ENCODE data around the gene NOVA2.
"Not testable (repeated sequence)": the region's sequence is repeated elsewhere in the genome, so short reads cannot be mapped to it uniquely, and the experiment has no call there.

The NOVA2 gene

GRCh38 chr19:45919678-45920077, 54.0 kb downstream of the NOVA2 start:
- no peak for DNase-seq

DNA sequence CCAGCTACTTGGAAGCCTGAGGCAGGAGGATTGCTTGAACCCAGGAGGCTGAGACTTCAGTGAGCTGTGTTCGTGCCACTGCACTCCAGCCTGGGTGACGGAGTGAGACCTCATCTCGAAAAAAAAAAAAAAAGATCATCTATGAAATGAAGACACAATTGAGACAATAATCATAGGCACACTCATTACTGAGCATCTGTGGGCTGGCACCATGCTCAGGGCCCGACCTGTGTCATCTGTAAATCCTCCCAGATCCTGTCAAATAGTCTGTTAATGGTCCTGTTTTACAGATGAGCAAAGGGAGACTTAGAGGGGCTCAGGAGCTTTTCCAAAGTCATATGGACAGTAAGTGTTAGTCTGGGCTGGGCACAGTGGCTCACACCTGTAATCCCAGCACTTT, 54.9 kb downstream of the NOVA2 start:
- no peak for DNase-seq

GRCh38 chr19:45917421-45918091, 56.1 kb downstream of the NOVA2 start:
- DNase-seq: no peak

- no peak for DNase-seq
These were observed 59.5 kb downstream of the NOVA2 start, which contains the start of gene NANOS2 for GRCh38 chr19:45913874-45914830. TSS of gene NANOS2 (minus strand) at chr19:45914778. CDS start at chr19:45914693, 85 bp downstream.

DNA sequence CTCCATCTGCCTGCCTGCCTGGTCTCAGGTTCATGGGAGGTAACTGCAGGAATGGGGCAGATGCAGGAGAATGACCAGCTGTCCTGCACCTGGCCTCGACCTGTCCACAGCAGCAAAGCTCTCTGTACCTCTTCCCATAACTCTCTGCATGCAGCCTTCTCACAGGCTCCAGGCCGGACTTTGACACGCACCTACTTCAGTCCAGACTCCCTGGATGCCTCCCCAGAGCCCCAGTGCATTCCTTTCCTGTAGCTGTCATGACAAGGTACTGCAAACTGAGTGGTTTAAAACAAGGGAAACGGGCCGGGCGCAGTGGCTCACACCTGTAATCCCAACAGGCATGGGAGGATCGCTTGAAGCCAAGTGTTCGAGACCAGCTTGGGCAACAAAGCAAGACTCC, 62.4 kb downstream of the NOVA2 start:
- DNase-seq: no peak

GRCh38 chr19:45908956-45909355, 64.7 kb downstream of the NOVA2 start:
- DNase-seq: no peak

- DNase-seq: no peak
These were observed 67.4 kb downstream of the NOVA2 start for GRCh38 chr19:45906221-45906620.

GRCh38 chr19:45905011-45905410, 68.7 kb downstream of the NOVA2 start:
- no peak for DNase-seq

GRCh38 chr19:45902651-45903625, 70.7 kb downstream of the NOVA2 start:
- peak; percentile 99 for DNase-seq

DNA sequence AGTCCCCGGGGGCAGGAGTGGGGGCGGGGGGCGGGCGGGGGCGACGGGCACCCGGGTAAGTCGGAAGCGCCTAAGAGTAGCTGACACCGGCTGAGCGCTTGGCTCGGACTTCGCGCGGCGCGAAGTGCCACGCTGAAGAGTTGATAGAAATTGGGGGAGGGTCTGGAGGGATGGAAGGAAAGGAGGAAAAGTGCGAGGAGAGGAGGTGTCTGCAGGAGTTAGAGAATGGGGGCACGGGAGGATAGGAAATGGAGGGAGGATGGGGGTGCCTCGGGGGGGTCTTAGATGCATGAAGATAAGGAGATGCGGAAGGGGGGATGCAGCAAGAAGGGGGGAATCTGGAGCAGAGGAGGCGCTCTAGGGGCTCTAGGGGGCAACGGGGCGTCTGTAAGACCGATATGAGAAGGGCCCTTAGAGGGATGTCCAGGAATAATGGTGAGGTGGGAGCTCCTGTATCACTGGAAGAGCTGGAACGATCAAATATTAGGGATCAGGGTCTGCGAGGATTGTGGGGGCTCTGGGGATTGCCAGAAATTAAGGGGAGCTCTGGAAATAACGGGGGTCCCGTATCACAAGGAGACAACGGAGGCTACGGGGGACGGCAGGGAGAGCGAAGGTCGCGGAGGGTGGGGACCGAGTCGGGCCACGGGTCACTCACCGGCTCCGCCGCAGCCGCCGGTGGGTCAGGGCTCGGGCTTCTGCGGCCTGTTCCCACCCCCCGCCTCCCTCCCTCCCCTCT, 71.6 kb downstream of the NOVA2 start, which contains the start of gene MYPOP:
Gene MYPOP (minus strand): TSS at position 702 of the 739 bp plus-strand sequence. CDS start 840 bp downstream, outside the sequence.
- no peak for DNase-seq

DNA sequence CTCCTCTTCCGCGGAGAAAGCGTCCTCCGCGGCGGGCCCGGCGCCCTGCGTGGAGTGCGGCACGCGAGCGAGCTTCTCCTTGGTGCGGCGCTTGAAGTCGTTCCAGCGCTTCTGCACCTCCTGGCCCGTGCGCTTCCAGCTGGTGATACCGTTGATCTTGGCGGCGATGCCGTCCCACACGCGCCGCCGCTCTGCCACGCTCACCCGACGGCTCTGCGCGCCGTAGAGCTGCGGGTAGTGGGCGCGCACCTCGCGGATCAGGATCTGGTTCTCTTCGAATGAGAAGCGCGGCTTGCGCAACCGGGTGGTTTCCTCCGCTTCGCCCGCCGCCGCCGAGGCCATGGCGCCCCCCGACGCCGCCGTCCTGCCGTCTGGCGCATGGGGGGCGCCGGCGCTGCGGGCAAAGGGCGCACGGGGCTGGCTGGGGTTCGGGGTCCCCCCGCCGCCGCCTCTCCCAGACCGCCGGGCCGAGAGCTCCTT, 72.2 kb downstream of the NOVA2 start:
- no peak for DNase-seq

DNA sequence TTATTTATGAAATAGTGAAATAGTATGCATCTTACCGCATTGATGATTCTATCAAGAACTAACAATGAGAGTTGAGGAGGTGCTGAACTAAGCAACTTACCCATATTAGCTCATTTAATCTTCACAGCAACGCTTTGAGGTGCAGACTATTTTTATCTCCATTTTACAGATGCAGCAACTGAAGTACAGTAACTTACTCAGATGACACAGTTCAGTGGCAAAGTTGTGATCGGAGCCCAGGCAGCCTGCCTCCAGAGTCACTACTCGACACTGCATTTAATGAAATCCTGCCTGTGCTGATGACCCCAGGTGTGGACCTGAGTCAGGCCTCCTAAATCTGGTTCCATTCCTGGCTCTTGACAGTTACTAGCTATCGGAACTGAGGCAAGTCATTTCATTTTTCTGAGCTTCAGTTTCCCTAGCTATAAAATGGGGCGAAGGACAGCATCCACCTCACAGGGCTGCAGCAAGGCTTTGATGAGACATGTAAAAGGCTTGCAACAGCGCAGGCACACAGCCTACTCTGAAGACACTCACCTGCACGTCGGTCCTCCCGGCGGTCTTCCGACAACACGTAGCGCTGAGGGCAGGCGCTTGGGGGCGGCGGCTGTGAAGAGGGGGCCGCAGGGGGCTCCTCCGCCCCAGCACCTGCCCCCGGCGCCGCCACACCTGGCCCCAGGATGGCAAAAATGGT, 72.8 kb downstream of the NOVA2 start:
- DNase-seq: no peak

DNA sequence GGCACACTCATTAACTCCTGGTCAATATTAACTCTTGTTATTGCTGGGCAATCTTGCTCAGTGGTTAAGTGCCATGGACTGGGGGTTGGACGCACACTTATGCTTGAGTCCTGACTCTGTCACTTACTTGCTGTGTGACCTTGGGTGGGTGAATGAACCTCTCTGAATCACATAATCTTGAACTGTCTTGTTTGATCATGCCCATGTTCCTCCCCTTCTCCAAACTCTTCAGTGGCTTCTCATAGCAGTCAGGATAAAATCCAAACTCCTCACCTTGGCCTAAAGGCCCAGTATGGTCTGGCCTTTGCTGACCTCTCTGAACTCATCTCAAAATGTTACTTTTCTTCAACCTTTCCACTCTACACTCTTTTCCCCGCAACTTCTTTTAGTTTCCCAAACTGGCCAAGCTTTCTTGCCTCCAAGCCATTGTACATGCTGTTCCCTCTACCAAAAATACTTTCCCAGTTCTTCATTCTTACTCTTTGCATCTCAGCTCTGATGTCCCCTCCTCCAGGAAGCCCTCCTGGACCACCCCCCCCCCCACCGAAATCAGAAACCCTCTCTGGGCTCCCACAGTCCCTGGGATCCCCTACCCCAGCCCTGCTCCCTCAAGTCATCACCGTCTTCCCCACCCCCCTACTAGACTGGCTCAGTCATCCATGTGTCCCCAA, 73.6 kb downstream of the NOVA2 start:
- DNase-seq: no peak

GRCh38 chr19:45899253-45899652, 74.4 kb downstream of the NOVA2 start:
- no peak for DNase-seq

DNA sequence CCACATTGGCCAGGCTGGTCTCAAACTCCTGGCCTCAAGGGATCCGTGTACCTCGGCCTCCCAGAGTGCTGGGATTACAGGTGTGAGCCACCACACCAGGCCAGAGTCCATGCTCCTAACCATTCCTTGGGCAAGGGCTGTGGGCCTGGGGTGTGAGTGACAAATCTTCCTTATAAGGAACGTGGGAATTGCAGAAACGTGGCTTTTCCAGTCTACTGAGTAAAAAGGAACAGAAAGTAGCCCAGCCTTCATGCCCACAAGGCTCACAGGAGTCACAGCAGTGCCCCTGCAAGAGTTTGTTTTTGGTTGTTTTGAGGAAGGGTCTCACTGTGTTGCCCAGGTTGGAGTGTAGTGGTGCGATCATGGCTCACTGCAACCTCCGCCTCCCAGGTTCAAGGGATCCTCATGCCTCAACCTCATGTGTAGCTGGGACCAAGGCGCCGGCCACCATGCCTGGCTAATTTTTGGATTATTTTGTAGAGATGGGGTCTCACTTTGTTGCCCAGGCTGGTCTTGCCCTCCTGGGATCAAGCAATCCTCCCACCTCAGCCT, 76.3 kb downstream of the NOVA2 start:
- DNase-seq: no peak

DNA sequence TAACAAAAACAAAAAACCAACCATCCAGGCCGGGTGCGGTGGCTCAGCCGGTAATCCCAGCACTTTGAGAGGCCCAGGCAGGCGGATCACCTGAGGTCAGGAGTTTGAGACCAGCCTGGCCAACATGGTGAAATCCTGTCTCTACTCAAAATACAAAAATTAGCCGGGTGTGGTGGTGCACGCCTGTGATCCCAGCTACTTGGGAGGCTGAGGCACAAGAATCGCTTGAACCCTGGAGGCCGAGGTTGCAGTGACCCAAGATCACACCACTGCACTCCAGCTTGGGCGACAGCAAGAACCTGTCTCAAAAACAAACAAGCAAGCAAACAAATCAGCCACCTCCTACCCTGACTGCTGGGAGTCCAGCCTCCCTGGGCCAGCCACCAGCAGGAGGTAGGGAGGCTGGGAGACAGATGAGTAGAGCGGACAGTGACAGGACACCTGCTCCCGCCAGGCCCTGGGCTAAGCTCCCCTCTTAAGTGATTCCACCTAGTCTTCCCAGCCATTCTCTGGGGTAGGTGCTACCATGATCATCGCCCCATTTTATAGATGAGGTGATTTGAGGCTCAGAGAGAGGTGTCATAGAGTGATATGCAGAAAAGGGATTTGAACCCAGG, 77.6 kb downstream of the NOVA2 start:
- not testable (repeated sequence) for DNase-seq

- DNase-seq: no peak
These were observed 78.1 kb downstream of the NOVA2 start for GRCh38 chr19:45895519-45895972.

GRCh38 chr19:45890877-45891276, 82.8 kb downstream of the NOVA2 start:
- DNase-seq: no peak

- no peak for DNase-seq
These were observed 84.3 kb downstream of the NOVA2 start for GRCh38 chr19:45889210-45889885.
